ENCODE measurements around the gene SELENON.

Gene SELENON

GRCh38 chr1:25867210-25867991, 67.4 kb downstream of the SELENON start:
- no peak for DNase-seq
